Subcutaneous adipose tissue (tissue), 4 donors: ENCODE data around the gene CASD1. TPM values are rescaled to one million over a fixed set of nuclear protein-coding genes. Genes with fewer than 3 reads are reported as not detected.

Experiments used
- CTCF ChIP-seq: fragments of 450-650 bp; IDR thresholded peaks from one replicate; pipeline ENCODE4 v1.5.1; 2016; ENCODE audit warnings: low read depth, mild to moderate bottlenecking, control low read depth, antibody characterized with exemption, moderate library complexity
- total RNA-seq, 4 donors: library from RNA; depleted of rRNA; stranded (reverse); fragments of >200 nt; gene quantifications; one replicate each; pipeline ENCODE4 v1.1.0, GENCODE V29; 2016

Gene CASD1
- total RNA-seq, 4 donors from 2014 or later: 20.7 to 34.1 (median 23.2) TPM

GRCh38 chr7:94565247-94565894 is 55.8 kb downstream of the CASD1 start:
- no peak for TF ChIP-seq CTCF

GRCh38 chr7:94567396-94567795 is 57.8 kb downstream of the CASD1 start:
- TF ChIP-seq CTCF: no peak

- no peak for TF ChIP-seq CTCF
Measured at GRCh38 chr7:94571816-94572215, 62.2 kb downstream of the CASD1 start.

GRCh38 chr7:94575646-94576045 is 66.0 kb downstream of the CASD1 start:
- no peak for TF ChIP-seq CTCF

GRCh38 chr7:94576316-94576715 is 66.7 kb downstream of the CASD1 start:
- TF ChIP-seq CTCF: no peak

GRCh38 chr7:94577357-94577756 is 67.7 kb downstream of the CASD1 start:
- no peak for TF ChIP-seq CTCF

GRCh38 chr7:94578614-94579013 is 69.0 kb downstream of the CASD1 start:
- no peak for TF ChIP-seq CTCF
